Measurements from ENCODE around the gene SMARCD3. TPM values are rescaled to one million over a fixed set of nuclear protein-coding genes. Genes with fewer than 3 reads are reported as not detected.

SMARCD3 gene
- total RNA-seq = 10 to 100 TPM in 3 of 4 donors, 1 to 10 TPM in 1; 4.8 to 19.8 (median 13.5) TPM

GRCh38 chr7:151248346-151249033 lies at the start of gene SMARCD3:
Gene SMARCD3, minus strand, starts transcription at chr7:151248694. Its CDS starts 132 bp downstream, at chr7:151248562.
- intact Hi-C loops (cut with DNase I; ENCODE audit: low total_unique reads) = no loop called here
- TF ChIP-seq CTCF (IDR thresholded peaks at IDR 0.05) (no peak), POLR2A (IDR thresholded peaks at IDR 0.05) (no peak)
- H3K4me3 ChIP-seq (ENCODE audit: low read depth, poor library complexity, severe bottlenecking) = peak within 1 kb of the TSS; percentile 29
- DNase-seq (ENCODE audit: low spot score in 2 of 2) = no peak
- 0 to 1% methylated on average over 33 to 39 of the region's 71 CpGs for WGBS, 2 donors

DNA sequence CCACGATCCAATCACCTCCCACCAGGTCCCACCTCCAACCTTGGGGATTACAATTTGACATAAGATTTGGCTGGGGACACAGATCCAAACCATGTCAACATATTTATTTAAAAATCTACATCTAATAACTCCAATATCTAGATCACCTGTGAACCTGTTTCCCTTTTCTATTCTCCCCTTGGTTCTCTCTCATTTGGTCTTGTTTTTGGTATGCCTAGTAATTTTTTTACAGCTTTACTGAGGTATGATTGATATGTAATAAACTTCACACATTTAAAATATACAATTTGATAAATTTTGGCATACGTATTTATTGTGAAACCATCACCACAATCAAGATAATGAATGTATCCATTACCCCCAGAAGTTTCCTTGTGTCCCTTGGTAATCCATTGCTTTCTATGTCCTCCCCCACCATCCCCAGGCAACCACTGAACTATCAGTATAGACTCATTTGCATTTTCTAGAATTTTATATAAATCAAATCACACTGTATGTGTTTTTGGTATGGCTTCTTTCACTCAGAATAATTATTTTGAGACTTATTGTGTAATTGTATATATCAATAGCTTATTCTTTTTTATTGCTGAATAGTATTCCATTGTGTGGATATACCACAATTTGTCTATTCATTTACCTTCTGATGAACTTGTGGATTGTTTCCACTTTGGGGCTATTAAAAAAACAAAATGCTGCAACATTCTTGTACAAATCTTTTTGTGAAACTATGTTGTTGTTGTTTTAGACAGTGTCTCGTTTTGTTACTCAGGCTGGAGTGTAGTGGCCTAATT lies 47.9 kb upstream of the SMARCD3 start:
- no peak for DNase-seq (ENCODE audit: low spot score in 2 of 2)
- H3K4me3 ChIP-seq (ENCODE audit: low read depth, poor library complexity, severe bottlenecking) = no peak overlapping the region
- intact Hi-C loops (cut with DNase I; ENCODE audit: low total_unique reads) = no loop called here
- TF ChIP-seq CTCF (IDR thresholded peaks at IDR 0.05) (no peak), POLR2A (IDR thresholded peaks at IDR 0.05) (no peak)
- WGBS, 2 donors = 59 to 61% methylated on average over 3 of the region's 3 CpGs

DNA sequence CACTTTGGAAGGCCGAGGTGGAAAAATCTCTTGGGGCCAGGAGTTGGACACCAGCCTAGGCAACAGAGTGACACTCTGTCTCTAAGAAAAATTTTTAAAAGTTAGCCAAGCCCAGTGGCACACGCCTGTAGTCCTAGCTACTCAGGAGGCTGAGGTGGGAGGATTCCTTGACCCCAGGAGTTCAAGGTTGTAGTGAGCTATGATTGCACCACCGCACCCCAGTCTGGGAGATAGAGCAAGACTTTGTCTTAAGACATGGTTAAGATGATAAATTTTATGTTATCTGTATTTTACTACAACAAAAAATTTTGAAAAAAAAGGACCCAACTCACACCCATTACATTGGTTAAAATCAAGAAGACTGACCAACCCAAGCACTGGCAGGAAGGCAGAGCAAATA lies 44.4 kb upstream of the SMARCD3 start:
- no peak for TF ChIP-seq POLR2A (IDR thresholded peaks at IDR 0.05)
- no peak for TF ChIP-seq CTCF (IDR thresholded peaks at IDR 0.05)
- intact Hi-C loops (cut with DNase I; ENCODE audit: low total_unique reads) = no loop called here
- no peak for DNase-seq (ENCODE audit: low spot score in 2 of 2)
- H3K4me3 ChIP-seq (ENCODE audit: low read depth, poor library complexity, severe bottlenecking) = no peak overlapping the region
- WGBS, 2 donors = 74 to 77% methylated on average over 3 of the region's 3 CpGs

GRCh38 chr7:151291206-151291605 lies 42.7 kb upstream of the SMARCD3 start:
- peak in 1 of 2 donors; percentile 20 for DNase-seq (ENCODE audit: low spot score in 2 of 2)
- no peak overlapping the region for H3K4me3 ChIP-seq (ENCODE audit: low read depth, poor library complexity, severe bottlenecking)
- 65 to 81% methylated on average over 2 of the region's 2 CpGs for WGBS, 2 donors
- intact Hi-C loops (cut with DNase I; ENCODE audit: low total_unique reads) = no loop called here
- TF ChIP-seq POLR2A (IDR thresholded peaks at IDR 0.05) (no peak), CTCF (IDR thresholded peaks at IDR 0.05) (no peak)

DNA sequence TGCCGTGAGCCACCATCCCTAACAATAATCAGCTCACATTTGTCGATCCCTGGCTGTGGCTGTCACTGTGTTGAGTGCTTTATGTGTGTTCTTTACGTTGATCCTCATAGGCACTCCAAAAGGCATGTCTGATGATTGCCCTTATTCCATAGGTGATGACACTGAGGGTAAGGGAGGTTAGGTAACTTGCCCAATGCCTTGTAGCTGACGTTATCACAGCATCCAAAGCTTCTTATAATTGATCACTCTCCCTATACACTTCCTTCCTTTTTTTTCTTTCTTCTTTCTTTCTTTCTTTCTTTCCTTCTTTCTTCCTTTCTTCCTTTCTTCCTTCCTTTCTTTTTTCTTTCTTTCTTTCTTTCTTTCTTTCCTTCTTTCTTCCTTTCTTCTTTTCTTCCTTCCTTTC lies 41.9 kb upstream of the SMARCD3 start:
- no peak overlapping the region for H3K4me3 ChIP-seq (ENCODE audit: low read depth, poor library complexity, severe bottlenecking)
- intact Hi-C loops (cut with DNase I; ENCODE audit: low total_unique reads) = no loop called here
- 56 to 65% methylated on average over 4 of the region's 4 CpGs for whole genome bisulfite sequencing, 2 donors
- peak in 1 of 2 donors; percentile 1 for DNase-seq (ENCODE audit: low spot score in 2 of 2)
- TF ChIP-seq POLR2A (IDR thresholded peaks at IDR 0.05) (no peak), CTCF (IDR thresholded peaks at IDR 0.05) (no peak)

Measured in lower leg skin (tissue), 4 donors.